Measurements from ENCODE around the gene CCDC186. TPM values are rescaled to one million over a fixed set of nuclear protein-coding genes. Genes with fewer than 3 reads are reported as not detected.

The CCDC186 gene
- total RNA-seq, 6 experiments from 2014 or later, result 10.9 to 14.7 (median 12.6) TPM

DNA sequence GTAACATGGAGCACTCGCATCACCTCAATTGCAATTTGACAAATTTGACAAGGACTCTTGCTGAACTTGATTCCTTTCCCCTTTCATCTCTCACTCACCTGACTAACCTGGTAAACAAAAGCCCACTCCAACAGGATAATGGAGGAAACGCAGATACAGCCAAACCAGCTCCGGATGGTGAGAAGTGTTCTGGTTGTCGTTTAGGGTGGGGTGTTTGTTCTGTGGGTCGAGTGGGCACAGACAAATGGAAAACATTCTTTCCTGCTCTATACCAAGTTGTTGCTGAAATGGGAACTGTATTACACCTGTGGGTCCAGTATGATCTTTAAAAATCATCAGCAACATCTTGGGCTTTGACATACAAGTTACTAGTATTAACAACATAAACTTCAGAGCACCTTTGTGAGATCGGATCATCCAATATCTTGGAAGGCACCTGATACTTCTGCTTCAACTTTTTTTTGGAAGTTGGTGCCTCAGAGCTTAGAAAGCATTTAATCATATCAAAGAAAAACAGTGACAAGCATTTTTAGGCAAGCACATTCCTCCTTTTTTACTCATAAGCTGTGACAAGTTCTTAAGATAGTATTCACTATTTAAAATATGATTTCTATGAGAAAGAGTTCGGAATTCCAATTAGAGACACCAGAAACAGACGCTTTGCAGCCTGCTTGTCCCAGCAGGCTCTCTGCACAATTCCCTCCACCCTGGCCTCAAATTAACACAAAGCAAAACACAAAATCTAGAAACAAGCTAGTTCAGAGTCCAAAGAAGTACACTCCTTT lies 58.1 kb downstream of the CCDC186 start:
- DNase-seq, result peak; percentile 8
- Mint-ChIP-seq H3K36me3 (ENCODE audit: low read depth) (peaks cover 6% of the 10 kb centered on the region; the same call in 1 of the 2 replicates), H3K9me3 (no peaks in the 10 kb centered on the region), H3K27ac (no peak overlapping the region), H3K4me3 (no peak overlapping the region), H3K27me3 (ENCODE audit: insufficient read depth) (peaks cover 6% of the 10 kb centered on the region; the same call in 1 of the 2 replicates), H3K4me1 (ENCODE audit: low read depth) (peaks cover 15% of the 10 kb centered on the region)
- TF ChIP-seq, protein P1, sequence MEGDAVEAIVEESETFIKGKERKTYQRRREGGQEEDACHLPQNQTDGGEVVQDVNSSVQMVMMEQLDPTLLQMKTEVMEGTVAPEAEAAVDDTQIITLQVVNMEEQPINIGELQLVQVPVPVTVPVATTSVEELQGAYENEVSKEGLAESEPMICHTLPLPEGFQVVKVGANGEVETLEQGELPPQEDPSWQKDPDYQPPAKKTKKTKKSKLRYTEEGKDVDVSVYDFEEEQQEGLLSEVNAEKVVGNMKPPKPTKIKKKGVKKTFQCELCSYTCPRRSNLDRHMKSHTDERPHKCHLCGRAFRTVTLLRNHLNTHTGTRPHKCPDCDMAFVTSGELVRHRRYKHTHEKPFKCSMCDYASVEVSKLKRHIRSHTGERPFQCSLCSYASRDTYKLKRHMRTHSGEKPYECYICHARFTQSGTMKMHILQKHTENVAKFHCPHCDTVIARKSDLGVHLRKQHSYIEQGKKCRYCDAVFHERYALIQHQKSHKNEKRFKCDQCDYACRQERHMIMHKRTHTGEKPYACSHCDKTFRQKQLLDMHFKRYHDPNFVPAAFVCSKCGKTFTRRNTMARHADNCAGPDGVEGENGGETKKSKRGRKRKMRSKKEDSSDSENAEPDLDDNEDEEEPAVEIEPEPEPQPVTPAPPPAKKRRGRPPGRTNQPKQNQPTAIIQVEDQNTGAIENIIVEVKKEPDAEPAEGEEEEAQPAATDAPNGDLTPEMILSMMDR (IDR thresholded peaks at IDR 0.05), result no peak

DNA sequence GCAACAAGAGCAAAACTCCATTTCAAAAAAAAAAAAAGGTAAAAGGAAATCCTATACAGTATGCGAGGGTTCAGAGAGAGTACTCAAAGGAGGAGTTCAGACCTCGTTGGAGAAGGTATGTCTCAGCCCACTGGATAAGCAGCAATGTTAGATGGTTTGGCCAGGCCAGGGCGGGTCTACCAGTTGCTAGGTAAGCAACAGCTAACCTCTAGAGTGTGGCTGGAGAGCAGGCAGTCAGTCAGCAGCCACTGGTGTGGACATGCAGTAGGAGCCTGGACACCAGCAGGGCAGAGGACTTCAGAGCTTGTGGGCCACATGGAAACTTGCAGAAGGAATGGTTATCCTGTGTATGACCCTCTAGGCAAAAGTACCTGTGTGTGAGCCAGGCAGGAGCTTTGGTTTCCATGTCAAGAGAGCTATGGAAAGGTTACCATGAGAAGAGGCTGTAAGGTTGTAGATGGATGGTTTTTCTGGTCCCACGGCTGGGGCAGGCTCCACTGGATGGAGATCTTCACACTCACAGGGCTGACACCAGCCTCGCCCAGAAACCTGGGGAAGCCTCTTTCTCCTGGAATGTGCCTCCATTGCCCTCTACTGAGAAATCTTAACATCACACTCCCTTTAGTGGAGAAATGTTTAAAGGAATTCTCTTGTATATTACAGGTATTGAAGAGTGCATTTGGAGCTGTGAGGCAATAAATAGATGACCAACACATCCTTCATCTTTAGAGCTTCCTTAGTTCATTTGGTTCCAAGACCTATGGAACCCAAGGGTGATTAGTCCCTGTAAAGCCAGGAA lies 63.6 kb downstream of the CCDC186 start:
- H3K27me3 Mint-ChIP-seq (ENCODE audit: insufficient read depth), result peaks cover 6% of the 10 kb centered on the region
- H3K4me1 Mint-ChIP-seq (ENCODE audit: low read depth), result no peaks in the 10 kb centered on the region
- H3K27ac Mint-ChIP-seq, result no peak overlapping the region
- DNase-seq, result peak; percentile 14
- H3K9me3 Mint-ChIP-seq, result no peaks in the 10 kb centered on the region
- no peak overlapping the region for H3K4me3 Mint-ChIP-seq
- TF ChIP-seq, protein P1 (IDR thresholded peaks at IDR 0.05), result peak; percentile 68
- no peaks in the 10 kb centered on the region for H3K36me3 Mint-ChIP-seq (ENCODE audit: low read depth)

DNA sequence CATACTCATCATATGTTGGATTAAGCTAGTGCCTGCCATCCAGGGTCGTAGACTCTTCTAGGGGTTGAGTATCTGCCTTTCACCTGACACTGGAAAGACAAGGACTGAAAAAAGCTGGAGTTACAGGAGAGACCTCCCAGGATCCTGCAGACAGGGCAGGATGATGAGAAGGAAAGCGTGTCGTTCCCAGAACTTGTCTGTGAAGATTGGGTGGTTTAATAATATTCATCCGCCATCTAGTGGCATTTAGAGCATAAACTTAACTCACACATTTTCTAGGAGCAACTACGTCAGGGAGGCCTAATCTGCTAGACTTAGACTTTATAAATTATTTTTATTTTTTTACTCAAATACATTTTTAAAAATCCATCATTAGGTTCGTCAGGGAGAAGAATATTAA lies 70.7 kb downstream of the CCDC186 start:
- no peaks in the 10 kb centered on the region for H3K9me3 Mint-ChIP-seq
- no peak overlapping the region for H3K27ac Mint-ChIP-seq
- peaks cover 20% of the 10 kb centered on the region for H3K4me1 Mint-ChIP-seq (ENCODE audit: low read depth)
- DNase-seq, result peak; percentile 60
- TF ChIP-seq, protein P1 (IDR thresholded peaks at IDR 0.05), result peak; percentile 79
- no peak overlapping the region for H3K4me3 Mint-ChIP-seq
- H3K27me3 Mint-ChIP-seq (ENCODE audit: insufficient read depth), result peaks cover 16% of the 10 kb centered on the region
- H3K36me3 Mint-ChIP-seq (ENCODE audit: low read depth), result no peaks in the 10 kb centered on the region

DNA sequence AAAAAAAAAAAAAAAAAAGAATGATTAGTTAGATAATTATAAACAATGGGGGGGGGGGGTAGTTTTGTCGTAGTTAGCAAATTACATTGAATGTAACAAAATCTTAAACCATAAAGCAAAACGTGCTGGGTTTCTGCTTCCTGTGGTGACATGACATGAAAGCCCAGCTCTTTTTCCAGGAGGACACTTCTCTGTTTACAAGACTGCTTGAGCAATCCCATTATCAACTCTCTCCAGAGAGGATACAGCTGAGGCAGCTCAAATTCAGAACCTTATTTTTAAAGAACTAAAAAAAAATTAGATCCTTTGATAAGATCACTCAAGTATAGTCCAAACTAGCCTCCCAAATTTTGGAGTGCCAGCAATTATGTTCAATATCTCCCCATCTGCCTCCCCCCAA lies 71.7 kb downstream of the CCDC186 start:
- H3K36me3 Mint-ChIP-seq (ENCODE audit: low read depth), result no peaks in the 10 kb centered on the region
- DNase-seq, result no peak

More for the DNA sequence above, 71.7 kb downstream of the CCDC186 start:
- Mint-ChIP-seq H3K9me3 (no peaks in the 10 kb centered on the region), H3K4me3 (no peak overlapping the region), H3K27me3 (ENCODE audit: insufficient read depth) (peaks cover 19% of the 10 kb centered on the region), H3K27ac (no peak overlapping the region), H3K4me1 (ENCODE audit: low read depth) (peaks cover 20% of the 10 kb centered on the region)
- TF ChIP-seq, protein P1 (IDR thresholded peaks at IDR 0.05), result no peak

All from HFFc6 (cell line).